Fibroblast of pulmonary artery (primary cell): ENCODE results near the gene CPXM2.

Experiments used
- DNase-seq: peaks from one replicate; pipeline ENCODE4 v3.0.0-alpha.2; 2010; ENCODE audit warnings: low read depth
- H3K4me3 ChIP-seq: replicated peaks from 2 replicates; pipeline ENCODE4 v1.5.1; 2011; ENCODE audit warnings: low read depth, mild to moderate bottlenecking, control low read depth, low read length, moderate library complexity
- CTCF ChIP-seq: IDR thresholded peaks from 2 replicates; pipeline ENCODE4 v1.5.1; 2011; ENCODE audit warnings: mild to moderate bottlenecking, control low read depth, low read length, inconsistent platforms; ENCODE audit errors: missing control alignments

Gene CPXM2

DNA sequence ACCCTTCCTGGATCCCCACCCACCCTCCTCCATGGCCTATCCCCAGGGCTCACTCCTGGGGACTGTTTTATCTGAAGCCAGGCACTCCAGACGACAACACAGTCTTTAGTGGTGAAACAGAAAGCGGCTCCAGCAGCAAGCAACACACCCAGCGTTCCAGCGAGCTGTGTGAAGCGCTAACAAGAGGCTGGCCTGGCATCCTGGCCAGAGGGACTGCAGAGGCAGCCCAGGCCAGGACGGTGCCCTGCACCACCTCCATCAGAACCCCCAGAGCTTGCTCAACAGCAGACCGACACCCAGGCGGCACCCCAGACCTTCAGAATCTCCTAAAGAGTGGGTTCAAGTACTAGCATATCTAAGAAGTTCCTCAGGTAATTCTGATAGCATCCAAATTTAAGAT is 2.0 kb upstream of the CPXM2 start:
- DNase-seq = no peak
- no peak overlapping the region for H3K4me3 ChIP-seq
- no peak for TF ChIP-seq CTCF

DNA sequence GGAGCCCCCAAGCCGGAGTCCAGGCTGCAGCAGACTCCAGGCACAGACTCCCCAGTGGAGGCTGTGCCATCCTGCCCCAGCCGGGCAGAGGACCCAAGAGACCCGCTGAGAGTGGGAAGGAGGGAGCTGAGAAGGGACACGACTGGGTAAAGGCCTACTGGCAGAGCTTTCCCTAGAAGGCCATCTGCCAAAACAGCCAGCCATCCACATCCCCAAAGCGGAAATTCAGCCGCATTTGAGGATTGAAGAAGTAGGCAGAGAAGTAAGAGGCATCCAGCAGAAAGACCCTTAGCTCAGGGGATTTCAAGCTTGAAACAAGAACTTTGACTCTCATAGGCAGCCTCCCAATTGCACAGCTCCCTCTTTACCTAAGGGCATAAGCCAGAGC is 857 bp downstream of the CPXM2 start:
- no peak for TF ChIP-seq CTCF
- no peak for DNase-seq
- H3K4me3 ChIP-seq = no peak overlapping the region

GRCh38 chr10:123890226-123890625 is 1.4 kb downstream of the CPXM2 start:
- TF ChIP-seq CTCF = no peak
- H3K4me3 ChIP-seq = no peak overlapping the region
- no peak for DNase-seq

DNA sequence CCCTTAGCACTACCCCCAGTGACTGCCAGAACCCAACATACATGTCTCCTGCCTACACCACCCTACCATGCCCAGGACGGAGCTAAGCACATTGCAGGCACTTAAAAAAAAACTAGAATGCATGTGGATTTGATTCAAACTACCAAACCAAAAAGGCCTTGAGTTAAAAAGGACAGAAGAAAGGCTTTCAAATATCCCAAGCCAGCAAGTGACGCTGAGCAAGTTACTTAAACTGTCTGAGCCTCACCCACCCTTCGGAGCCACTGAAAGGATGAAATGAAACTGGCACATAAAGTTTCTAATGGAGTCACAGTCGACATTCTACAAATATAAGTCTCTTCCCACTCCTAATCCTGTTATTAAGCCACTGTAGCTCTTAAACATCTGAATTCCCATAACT is 1.8 kb downstream of the CPXM2 start:
- no peak overlapping the region for H3K4me3 ChIP-seq
- no peak for TF ChIP-seq CTCF
- no peak for DNase-seq

- no peak overlapping the region for H3K4me3 ChIP-seq
- no peak for DNase-seq
- no peak for TF ChIP-seq CTCF
These were observed 2.9 kb downstream of the CPXM2 start for GRCh38 chr10:123888751-123889150.

DNA sequence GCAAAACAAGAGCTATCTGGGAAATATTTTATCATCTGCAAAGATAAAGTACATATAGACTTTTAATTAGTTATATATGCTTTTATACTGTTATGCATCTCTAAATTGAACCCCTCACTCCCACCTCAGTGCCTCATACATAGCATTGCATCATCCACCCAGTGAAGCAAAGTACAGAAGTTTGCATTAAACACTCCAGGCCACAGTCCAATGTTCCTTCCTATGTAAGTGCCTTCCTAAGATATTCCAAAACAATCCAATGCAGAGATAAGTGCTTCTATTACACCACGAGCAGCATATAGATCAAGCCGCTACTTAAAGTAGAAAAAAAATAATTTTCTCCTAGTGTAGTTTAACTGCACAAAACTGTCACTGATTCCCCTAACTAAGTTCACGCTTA is 3.4 kb downstream of the CPXM2 start:
- H3K4me3 ChIP-seq = no peak overlapping the region
- no peak for TF ChIP-seq CTCF
- DNase-seq = no peak

- no peak for DNase-seq
- TF ChIP-seq CTCF = no peak
- no peak overlapping the region for H3K4me3 ChIP-seq
These were observed 5.3 kb downstream of the CPXM2 start for GRCh38 chr10:123886292-123886691.
